ENCODE measurements around the gene ARF5. TPM values are rescaled to one million over a fixed set of nuclear protein-coding genes. Genes with fewer than 3 reads are reported as not detected.

Gene ARF5
- total and polyA plus RNA-seq, 2 of the 8 experiments (the other 6 are each of a cell fraction or from before 2014, with no cell fraction given) = 154 to 579 TPM

DNA sequence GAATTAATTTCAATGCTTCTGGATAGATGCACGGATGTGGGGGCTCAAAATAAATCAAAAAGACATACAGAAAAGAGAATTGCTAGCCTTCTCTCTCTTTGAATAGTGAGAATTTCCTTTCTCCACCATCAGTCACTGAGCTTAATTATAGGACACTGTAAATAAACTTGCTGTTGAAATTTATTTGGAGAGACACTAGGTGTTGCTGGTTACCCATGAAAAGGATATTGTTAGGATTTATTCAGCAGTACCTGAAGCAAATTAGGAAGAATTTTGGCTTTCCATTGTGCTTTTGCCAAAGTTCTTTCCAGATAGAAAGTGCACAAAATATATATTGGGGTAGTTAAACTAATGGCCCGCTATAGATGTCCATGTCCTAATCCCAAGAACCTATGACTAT lies 30.4 kb upstream of the ARF5 start (continued):
- TF ChIP-seq NANOG (IDR thresholded peaks at IDR 0.05; ENCODE audit: insufficient read depth, low read depth, low read length, poor library complexity, severe bottlenecking) (no peak), ASH2L (IDR thresholded peaks at IDR 0.05; ENCODE audit: low read length) (no peak), NRF1 (IDR thresholded peaks at IDR 0.05; ENCODE audit: low read depth, low read length) (no peak), KDM1A (IDR thresholded peaks at IDR 0.05; ENCODE audit: borderline replicate concordance, low read length) (no peak)
